ENCODE results near the gene CCDC158. TPM values are rescaled to one million over a fixed set of nuclear protein-coding genes. Genes with fewer than 3 reads are reported as not detected.

CCDC158 gene
- total and polyA plus RNA-seq, 2 donors (not counting 1 experiment from before 2014, with no cell fraction given) = not detected

DNA sequence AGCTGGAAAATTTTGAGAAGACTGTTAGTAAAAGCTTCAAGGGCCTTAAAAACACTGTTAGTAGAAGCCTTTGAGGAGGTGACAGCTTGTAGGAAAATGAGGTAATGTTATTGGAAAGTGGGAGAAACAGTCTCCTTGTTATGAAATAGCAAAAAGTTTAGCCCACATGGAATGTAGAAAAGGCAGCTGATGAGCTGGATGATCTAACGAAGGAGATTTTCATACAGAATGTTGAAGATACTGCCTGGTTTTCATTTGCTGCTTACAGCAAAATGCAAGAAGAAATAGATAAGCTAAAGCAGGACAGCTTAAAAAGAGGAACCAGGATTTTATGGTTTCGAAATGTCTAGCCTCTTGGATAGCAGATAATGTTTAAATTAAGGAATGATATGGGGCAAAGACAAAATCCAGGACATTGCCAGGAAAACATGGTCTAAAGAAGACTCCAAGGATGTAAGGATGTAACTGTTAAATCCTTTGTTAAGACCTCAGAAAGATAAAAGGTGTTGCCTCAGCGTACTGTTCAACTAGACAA, 124.6 kb downstream of the CCDC158 start:
- Histone ChIP-seq H3K36me3 (replicated peaks in 1 of 2; ENCODE audit: control extremely low read depth in 1 of 2, control insufficient read depth in 1 of 2, extremely low read depth in 1 of 2, insufficient read depth in 2 of 2, low read length in 1 of 2) (no peaks in the 10 kb centered on the region), H3K4me1 (ENCODE audit: control insufficient read depth in 2 of 2, insufficient read depth in 2 of 2, low read length in 2 of 2) (no peaks in the 10 kb centered on the region), H2AFZ (ENCODE audit: insufficient read depth, low read depth, low read length, poor library complexity, severe bottlenecking) (no peak overlapping the region), H3K79me2 (ENCODE audit: control insufficient read depth, insufficient read depth, low read length) (no peaks in the 10 kb centered on the region), H3K27ac (ENCODE audit: low read length in 2 of 2) (no peak overlapping the region), H3K9me3 (ENCODE audit: control extremely low read depth in 1 of 3, control insufficient read depth in 2 of 3, insufficient read depth in 1 of 3, low read length in 2 of 3) (peaks cover 0 to 17% (median 8%) of the 10 kb centered on the region in 3 donors), H4K20me1 (ENCODE audit: control insufficient read depth, insufficient read depth, low read length, poor library complexity, severe bottlenecking) (no peaks in the 10 kb centered on the region), H3K27me3 (replicated peaks in 1 of 4; ENCODE audit: control extremely low read depth in 1 of 4, control insufficient read depth in 3 of 4, insufficient read depth in 4 of 4, low read length in 3 of 4) (peaks cover 0 to 6% (median 0%) of the 10 kb centered on the region in 4 experiments), H3K4me3 (ENCODE audit: control extremely low read depth in 1 of 5, extremely low read depth in 1 of 5, insufficient read depth in 1 of 5, low read depth in 2 of 5, low read length in 4 of 5) (no peak overlapping the region), H3K4me2 (replicated peaks; ENCODE audit: low read depth, low read length, poor library complexity, severe bottlenecking) (no peak overlapping the region), H3K9ac (ENCODE audit: low read length) (no peak overlapping the region)
- ATAC-seq (ENCODE audit: low read depth) (no peak), DNase-seq (no peak)
- intact Hi-C loops (cut with micrococcal nuclease) = no loop called here
- Mint-ChIP-seq H3K27me3 (peaks cover 29% of the 10 kb centered on the region), H3K4me1 (no peaks in the 10 kb centered on the region), H3K27ac (no peak overlapping the region), H3K9me3 (ENCODE audit: insufficient read depth) (peaks cover 11% of the 10 kb centered on the region), H3K4me3 (no peak overlapping the region)
- WGBS (ENCODE audit: insufficient coverage) = 85% methylated on average over 2 of the region's 3 CpGs
- ChIA-PET CTCF (no interaction called here), POLR2A (no interaction called here)
- TF ChIP-seq, protein P1, sequence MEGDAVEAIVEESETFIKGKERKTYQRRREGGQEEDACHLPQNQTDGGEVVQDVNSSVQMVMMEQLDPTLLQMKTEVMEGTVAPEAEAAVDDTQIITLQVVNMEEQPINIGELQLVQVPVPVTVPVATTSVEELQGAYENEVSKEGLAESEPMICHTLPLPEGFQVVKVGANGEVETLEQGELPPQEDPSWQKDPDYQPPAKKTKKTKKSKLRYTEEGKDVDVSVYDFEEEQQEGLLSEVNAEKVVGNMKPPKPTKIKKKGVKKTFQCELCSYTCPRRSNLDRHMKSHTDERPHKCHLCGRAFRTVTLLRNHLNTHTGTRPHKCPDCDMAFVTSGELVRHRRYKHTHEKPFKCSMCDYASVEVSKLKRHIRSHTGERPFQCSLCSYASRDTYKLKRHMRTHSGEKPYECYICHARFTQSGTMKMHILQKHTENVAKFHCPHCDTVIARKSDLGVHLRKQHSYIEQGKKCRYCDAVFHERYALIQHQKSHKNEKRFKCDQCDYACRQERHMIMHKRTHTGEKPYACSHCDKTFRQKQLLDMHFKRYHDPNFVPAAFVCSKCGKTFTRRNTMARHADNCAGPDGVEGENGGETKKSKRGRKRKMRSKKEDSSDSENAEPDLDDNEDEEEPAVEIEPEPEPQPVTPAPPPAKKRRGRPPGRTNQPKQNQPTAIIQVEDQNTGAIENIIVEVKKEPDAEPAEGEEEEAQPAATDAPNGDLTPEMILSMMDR (IDR thresholded peaks at IDR 0.05) = no peak
- no peak for TF ChIP-seq EZH2 (IDR thresholded peaks at IDR 0.05; ENCODE audit: borderline replicate concordance, insufficient read depth, low read depth, low read length, poor library complexity, severe bottlenecking)

DNA sequence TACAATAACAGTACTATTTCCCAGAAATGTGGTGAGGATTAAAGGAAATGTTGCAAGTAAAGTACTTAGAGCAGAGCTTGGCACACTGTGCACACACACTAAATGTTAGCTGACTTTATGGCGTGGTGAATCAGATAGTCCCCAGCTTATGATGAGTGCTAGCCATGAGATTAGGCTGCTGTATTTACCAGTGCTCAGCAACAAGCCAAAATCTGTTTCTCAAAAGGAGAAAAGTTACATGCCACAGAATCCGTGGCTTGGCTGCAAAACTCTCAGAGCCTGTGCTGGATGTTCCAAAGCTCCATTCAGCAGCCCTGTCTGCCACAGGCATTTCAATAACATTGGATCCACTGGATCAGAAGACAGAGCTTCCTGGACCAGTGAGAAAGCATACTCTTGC, 127.2 kb downstream of the CCDC158 start:
- H3K36me3 ChIP-seq (replicated peaks in 1 of 2; ENCODE audit: control extremely low read depth in 1 of 2, control insufficient read depth in 1 of 2, extremely low read depth in 1 of 2, insufficient read depth in 2 of 2, low read length in 1 of 2) = no peaks in the 10 kb centered on the region
- H3K4me1 ChIP-seq (ENCODE audit: control insufficient read depth in 2 of 2, insufficient read depth in 2 of 2, low read length in 2 of 2) = no peaks in the 10 kb centered on the region
- CTCF ChIA-PET = no interaction called here
- H3K4me2 ChIP-seq (replicated peaks; ENCODE audit: low read depth, low read length, poor library complexity, severe bottlenecking) = no peak overlapping the region
- H3K27ac ChIP-seq (ENCODE audit: low read length in 2 of 2) = no peak overlapping the region
- intact Hi-C loops (cut with micrococcal nuclease) = no loop called here
- H3K79me2 ChIP-seq (ENCODE audit: control insufficient read depth, insufficient read depth, low read length) = no peaks in the 10 kb centered on the region
- TF ChIP-seq, protein P1 (IDR thresholded peaks at IDR 0.05) = no peak
- TF ChIP-seq EZH2 (IDR thresholded peaks at IDR 0.05; ENCODE audit: borderline replicate concordance, insufficient read depth, low read depth, low read length, poor library complexity, severe bottlenecking) = no peak
- POLR2A ChIA-PET = no interaction called here
- peaks cover 0 to 14% (median 0%) of the 10 kb centered on the region in 4 experiments for H3K27me3 ChIP-seq (replicated peaks in 1 of 4; ENCODE audit: control extremely low read depth in 1 of 4, control insufficient read depth in 3 of 4, insufficient read depth in 4 of 4, low read length in 3 of 4)
- Mint-ChIP-seq H3K27me3 (peaks cover 40% of the 10 kb centered on the region), H3K4me3 (no peak overlapping the region), H3K9me3 (ENCODE audit: insufficient read depth) (peaks cover 11% of the 10 kb centered on the region), H3K27ac (no peak overlapping the region), H3K4me1 (no peaks in the 10 kb centered on the region)
- ATAC-seq (ENCODE audit: low read depth) (no peak), DNase-seq (no peak)
- H2AFZ ChIP-seq (ENCODE audit: insufficient read depth, low read depth, low read length, poor library complexity, severe bottlenecking) = no peak overlapping the region
- H3K9me3 ChIP-seq (ENCODE audit: control extremely low read depth in 1 of 3, control insufficient read depth in 2 of 3, insufficient read depth in 1 of 3, low read length in 2 of 3) = peaks cover 0 to 17% (median 3%) of the 10 kb centered on the region in 3 donors
- H3K4me3 ChIP-seq (ENCODE audit: control extremely low read depth in 1 of 5, extremely low read depth in 1 of 5, insufficient read depth in 1 of 5, low read depth in 2 of 5, low read length in 4 of 5) = no peak overlapping the region
- no peak overlapping the region for H3K9ac ChIP-seq (ENCODE audit: low read length)
- no peaks in the 10 kb centered on the region for H4K20me1 ChIP-seq (ENCODE audit: control insufficient read depth, insufficient read depth, low read length, poor library complexity, severe bottlenecking)
- WGBS (ENCODE audit: insufficient coverage) = 91% methylated on average over 2 of the region's 2 CpGs

All from B cell (primary cell).